Activated CD4-positive, CD25-positive, alpha-beta regulatory T cell treated with anti-CD3 and anti-CD28 coated beads, Interleukin-2, amount 50 U/mL, for 24 hours (primary cell): ENCODE data around the gene RGS11.

Source experiments
- ATAC-seq, 2 donors: fragments of 150-1000 bp; cut with Tn5 transposase; one replicate each; pipeline ENCODE4 v1.10.0; 2021; ENCODE audit warnings: mild to moderate bottlenecking in 1 of 2, moderate library complexity in 1 of 2

The RGS11 gene

DNA sequence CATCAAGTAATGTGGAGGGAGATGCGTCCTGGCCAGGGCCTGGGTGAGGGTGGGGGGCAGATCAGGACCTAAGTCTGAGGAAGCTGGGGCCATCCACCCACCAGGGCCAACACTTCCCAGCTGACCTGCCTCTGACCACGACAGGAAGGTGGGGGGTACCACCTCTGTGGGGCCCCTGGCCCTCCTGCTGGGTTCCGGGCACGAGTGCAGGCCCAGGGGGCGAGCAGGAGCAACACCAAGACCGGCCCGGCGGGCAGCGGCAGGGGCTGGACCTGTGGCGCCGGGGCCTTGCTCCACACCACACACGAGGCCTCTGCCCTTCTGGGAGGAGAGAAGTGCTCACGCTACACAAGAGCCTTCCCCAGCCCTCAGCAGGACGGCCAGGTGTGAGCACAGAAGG is 20.5 kb upstream of the RGS11 start:
- ATAC-seq: no peak

- no peak for ATAC-seq
Observed at GRCh38 chr16:293043-293775, 17.5 kb upstream of the RGS11 start.

DNA sequence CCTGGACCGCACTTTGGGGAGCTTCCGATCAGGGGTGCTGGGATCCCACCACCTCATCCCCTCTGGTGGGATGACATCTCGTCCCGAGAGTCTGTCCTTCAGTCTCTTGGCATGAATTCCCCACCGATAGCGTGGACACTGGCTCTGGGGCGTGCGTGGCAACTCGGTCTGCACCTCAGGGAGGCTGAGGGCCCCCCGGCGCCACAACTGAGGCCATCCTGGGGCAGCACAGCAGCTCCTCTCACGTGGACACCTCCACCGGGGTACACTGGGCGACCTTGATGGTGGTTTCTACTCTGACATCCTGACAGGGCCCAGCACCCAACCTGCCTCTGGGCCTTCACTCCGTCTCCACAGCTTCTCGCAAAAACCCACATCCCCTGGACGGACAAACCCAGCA is 15.8 kb upstream of the RGS11 start:
- ATAC-seq: no peak

DNA sequence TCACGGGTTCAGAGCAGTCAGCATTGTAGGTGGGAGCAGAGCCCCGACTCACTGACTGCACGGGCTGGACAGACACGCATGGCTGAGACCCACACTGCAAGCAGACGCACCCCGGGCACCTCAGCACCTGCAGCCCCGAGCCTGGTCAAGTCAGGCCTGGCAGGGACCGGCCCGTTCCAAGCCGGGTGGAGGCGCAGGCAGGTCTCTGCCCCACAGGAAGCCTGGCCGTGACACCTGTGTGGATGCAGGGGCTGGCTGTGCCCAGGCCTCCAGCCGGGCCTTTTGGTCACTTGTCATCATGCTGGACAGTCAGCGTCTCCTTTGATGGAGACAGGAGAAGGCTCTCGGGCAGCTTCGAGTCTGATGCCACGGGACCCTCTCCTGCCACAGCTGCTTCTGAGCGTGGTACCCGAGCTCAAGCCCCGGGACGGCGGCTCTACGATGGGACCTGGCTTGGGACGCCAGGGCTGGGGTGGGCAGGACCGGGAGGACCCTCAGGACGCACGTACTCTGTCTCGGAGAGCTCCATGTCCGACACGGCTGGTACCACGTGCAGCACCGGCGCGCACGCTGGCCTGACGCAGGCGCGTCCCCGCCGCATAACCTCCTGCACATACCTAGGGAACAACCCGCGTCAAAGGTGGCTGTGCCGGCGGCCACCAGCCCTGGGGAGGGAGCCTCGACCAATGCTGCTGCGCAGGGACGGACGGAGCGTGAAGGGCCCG is 15.1 kb upstream of the RGS11 start:
- ATAC-seq: no peak

GRCh38 chr16:290015-290680 is 14.4 kb upstream of the RGS11 start:
- ATAC-seq: no peak

DNA sequence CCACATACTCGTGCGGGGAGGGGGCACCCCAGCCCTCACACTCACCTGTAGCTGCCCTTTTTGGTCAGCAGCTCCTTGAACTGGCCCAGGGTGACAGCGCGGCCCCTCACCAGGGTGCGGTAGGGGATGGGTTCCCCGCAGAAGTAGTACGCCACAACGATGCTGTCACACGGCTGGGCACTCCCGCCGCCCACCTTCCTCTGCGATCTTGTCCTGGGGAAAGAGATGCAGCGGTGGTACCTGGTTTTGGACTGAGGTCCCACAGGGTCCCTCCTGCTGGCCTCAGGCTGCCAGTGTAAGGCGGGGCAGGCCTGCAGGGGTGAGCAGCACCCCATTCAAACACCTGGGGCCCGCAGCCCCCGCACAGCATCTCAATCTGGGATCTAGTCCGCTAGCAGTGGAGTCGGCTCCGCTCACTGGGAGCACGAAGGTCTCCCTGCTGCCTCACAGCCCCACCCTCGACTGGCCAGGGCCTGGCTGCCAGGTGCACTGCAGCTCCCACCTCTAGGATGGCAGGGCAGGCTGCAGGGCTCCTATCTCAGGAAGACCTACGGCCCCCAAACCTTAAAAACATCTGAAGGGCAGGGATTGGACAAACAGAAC is 13.8 kb upstream of the RGS11 start:
- no peak for ATAC-seq

DNA sequence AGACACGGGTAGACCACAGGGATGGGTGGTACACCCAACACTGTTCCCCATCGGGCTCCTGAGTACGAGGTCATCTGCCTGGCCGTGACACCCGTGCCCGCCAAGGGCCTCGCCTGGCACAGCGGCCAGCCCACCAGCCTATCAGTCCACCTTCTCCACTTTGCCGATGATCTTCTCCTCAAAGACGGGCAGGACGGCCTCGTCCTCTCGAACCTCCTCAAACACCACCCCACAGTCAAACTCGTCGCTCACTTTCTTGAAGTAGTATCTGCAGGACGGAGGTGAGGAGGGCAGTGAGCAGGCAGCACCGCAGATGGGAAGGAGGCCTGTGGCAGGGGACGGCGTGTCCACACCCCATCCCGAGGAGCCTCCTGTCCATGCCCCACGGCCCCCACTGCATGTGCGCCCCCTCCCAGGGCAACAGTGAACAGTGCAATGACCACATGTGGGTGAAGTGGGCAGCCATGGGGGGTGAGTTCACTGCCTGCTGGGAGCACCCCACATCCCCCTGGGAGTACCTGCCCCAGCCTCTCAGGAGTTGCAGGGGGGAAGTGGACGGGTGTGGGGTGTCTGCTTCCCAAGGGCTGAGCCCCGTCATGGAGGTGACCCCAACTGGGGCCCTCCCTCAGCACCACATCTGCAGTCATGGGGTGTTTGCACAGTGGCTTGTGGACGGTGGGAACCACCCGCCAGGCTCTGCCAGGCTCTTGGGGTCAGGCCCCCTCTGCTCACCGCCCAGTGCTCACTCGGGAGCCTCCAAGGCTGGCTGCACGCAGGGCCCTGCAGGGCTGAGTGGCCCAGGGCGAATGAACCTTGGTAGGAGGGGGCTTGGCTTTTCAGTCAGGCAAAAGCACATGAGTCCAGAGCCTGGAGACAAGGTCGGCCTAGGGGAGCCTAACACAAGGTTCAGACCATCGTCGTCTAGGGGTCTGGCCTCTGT is 12.5 kb upstream of the RGS11 start:
- no peak for ATAC-seq

- ATAC-seq: no peak
Observed at GRCh38 chr16:287298-287811, 11.6 kb upstream of the RGS11 start.

GRCh38 chr16:286491-287297 is 10.9 kb upstream of the RGS11 start:
- no peak for ATAC-seq

GRCh38 chr16:285146-286055 is 9.7 kb upstream of the RGS11 start:
- no peak for ATAC-seq

DNA sequence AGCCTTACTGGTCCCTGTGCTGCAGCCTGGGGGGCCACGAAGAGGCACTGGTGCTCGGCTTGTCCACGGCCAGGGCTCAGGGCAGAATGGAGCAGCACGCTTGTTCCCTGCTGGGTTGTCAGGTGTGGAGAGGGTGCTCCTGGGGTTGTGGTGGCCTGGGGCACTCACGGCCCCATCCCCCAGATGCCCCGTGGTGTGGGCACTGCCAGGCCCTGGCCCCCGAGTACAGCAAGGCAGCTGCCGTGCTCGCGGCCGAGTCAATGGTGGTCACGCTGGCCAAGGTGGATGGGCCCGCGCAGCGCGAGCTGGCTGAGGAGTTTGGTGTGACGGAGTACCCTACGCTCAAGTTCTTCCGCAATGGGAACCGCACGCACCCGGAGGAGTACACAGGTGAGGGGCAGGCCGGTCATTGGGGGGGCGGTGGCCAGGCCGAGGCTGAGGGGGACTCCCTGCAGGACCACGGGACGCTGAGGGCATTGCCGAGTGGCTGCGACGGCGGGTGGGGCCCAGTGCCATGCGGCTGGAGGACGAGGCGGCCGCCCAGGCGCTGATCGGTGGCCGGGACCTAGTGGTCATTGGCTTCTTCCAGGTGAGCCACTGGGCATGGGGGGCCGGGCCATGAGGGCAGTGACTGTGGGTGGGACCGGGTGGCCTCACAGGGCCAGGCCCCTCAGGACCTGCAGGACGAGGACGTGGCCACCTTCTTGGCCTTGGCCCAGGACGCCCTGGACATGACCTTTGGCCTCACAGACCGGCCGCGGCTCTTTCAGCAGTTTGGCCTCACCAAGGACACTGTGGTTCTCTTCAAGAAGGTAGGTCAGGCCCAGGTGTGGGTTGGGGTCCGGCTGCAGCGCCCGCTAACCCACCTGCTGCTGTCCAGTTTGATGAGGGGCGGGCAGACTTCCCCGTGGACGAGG is 8.7 kb upstream of the RGS11 start:
- no peak for ATAC-seq

DNA sequence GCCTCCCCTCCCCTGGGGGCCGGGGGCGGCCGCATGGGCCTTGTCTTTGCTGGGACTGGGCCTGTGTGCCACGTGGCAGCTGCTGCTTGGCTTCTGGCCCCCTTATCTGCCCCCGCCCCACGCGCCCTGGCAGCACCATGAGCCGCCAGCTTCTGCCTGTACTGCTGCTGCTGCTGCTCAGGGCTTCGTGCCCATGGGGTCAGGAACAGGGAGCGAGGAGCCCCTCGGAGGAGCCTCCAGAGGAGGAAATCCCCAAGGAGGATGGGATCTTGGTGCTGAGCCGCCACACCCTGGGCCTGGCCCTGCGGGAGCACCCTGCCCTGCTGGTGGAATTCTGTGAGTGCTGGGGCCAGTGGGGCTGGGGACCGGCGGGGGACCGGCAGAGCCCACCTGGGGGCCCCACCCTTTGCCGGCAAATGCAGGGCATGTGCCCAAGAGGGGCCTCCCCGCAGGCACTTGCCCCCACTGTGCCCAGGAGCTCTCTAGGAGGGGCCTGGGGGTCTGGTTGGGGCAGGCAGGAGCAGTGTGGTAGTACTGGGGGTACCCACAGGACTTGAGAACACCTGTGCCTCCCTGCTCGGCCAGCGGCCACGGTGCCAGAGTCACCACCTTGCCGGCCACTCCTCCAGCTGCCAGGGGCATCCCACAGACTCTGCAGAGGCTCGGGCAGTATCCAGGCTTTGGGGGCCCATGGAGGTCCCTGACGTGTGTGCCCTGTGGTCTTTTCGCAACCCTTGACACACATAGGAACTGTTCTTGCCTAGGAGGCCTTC is 7.5 kb upstream of the RGS11 start, which contains the start of gene PDIA2:
Gene PDIA2, plus strand, starts transcription at position 132 of the 773 bp plus-strand sequence. Its CDS starts 6 bp downstream, at position 138.
- no peak for ATAC-seq

DNA sequence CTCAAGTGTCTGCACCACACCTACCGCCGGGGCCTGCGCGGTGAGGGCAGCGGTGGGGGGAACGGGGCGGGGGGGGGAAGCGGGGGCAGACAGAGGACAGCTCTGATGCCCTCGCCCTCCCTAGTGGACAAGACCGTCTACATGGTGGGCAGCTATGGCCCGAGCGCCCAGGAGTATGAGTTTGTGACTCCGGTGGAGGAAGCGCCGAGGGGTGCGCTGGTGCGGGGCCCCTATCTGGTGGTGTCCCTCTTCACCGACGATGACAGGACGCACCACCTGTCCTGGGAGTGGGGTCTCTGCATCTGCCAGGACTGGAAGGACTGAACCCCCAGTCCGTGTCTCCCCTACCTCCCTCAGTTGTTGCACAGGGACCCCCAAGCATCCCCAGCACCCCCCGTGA is 6.7 kb upstream of the RGS11 start:
- no peak for ATAC-seq

DNA sequence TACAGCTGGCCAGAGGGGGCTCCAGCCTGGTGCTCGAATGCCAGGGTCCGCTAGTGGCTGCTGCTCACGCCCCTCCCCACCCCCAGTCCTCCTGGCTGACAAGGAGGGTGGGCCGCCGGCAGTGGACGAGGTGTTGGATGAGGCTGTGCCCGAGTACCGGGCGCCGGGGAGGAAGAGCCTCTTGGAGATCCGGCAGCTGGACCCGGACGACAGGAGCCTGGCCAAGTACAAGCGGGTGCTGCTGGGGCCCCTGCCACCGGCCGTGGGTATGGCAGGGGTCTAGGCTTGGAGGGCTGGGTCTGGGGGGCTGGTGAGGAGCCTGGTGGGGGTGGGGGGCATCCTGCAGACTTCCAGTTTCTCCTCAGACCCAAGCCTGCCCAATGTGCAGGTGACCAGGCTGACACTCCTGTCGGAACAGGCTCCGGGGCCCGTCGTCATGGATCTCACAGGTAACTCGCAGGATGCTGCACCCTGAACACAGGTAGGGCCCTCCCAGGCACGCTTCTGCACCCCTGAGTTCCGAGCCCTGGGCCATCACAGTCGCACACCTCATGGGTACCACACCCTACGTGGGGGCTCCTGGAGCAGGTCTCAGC is 6.0 kb upstream of the RGS11 start:
- ATAC-seq: no peak

GRCh38 chr16:280991-281659 is 5.4 kb upstream of the RGS11 start:
- no peak for ATAC-seq

GRCh38 chr16:280552-280951 is 4.8 kb upstream of the RGS11 start, which contains the start of gene ARHGDIG:
Gene ARHGDIG, plus strand, starts transcription at chr16:280591. Its CDS starts 90 bp downstream, at chr16:280681.
- no peak for ATAC-seq

DNA sequence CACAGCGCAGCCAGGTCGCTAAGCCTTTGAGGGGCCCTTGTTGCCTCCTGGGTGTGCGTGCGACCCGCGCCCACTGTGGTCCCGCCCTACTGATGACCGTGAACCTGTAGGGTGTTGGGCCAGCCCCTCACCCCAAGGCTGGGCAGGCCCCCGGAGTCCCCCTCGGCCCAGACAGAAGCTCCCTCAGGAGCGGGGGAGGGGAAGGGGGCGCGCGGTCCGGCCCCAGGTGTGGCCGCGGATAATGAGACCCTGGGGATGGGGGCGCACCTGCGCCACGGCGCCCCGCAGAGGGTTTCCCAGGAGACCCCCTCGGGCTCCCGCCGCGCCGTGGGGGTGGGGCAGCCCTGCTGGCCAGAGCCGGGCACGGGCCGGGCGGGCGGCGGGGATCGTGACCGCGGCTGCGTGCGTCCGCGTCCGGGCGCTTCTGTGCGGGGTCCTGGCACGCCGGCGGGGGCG is 4.3 kb upstream of the RGS11 start:
- no peak for ATAC-seq
